HUDEP-2 (cell line): ENCODE measurements around the gene TMTC2.

Experiments used
- DNase-seq, 76 experiments: peaks; one replicate each; lab custom pipeline; 2025; ENCODE audit not compliant: unreplicated experiment in 76 of 76; lab: John Stamatoyannopoulos, UW

Gene TMTC2

DNA sequence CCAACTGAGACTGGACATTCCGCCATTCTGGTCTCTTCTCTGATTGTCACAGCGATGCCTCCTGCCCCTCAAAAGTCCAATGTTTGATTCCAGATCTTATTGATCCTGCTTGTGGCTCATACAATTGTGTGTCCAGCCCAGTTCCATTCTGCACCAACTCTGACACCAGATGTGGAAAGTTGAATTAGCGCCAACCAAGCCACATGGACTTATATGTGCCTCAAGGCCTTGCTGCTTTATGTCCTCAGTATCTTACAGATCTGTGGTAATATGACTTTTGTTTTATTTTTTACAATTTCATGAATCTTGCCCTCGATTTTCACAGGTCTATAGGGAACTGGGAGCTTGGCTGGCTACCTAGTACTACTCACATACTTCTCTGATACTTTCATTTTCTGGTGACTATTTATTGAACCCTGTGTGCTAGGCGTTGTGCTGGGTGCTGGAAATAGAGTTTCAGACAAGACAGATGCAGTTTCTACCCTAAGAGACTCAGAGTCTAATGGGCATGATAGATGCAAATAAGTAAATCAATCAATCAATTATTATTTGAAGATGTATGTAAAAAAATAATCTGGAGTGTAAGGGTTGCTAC is 472.0 kb downstream of the TMTC2 start:
- no peak for DNase-seq

DNA sequence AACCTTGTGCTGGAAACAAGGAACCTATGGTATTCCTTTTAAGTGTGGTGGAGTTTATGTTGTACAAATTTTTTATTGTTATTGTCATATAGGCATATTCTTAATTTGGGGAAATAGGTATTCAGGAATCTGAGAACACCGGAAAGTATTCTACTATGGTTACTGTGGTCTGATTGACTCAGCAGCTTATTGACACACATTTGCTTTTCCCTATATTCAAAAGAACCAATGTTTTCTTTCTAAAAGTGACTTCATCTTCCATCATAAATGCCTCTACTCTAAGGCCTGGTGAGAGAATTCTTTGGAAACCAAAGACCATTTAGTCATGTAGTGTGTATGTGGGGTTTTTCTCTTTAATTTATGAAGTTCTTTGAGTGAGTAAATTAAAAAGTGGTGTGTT is 474.8 kb downstream of the TMTC2 start:
- no peak for DNase-seq

GRCh38 chr12:83168751-83169150 is 482.0 kb downstream of the TMTC2 start:
- DNase-seq, result no peak

DNA sequence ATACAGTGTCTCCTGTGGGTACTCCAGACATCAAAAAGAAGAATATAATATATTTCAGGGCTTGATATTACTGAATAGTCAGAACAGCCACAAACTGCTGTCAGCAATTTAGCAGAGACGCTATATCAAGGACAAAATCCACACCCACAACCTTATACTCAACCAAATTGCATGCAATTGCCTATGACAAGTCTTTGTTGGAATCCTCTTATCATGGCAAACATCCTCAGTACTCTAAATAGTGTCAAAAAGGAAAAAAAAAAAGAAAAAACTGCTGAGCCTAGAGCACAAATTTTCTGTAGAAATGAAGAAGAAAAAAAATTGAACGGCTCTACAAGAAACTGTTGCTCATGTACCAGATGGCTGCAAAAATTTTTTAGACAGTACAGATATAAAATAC is 485.7 kb downstream of the TMTC2 start:
- peak in 5 of 76 experiments; percentile 3 to 46 (median 12) for DNase-seq

DNA sequence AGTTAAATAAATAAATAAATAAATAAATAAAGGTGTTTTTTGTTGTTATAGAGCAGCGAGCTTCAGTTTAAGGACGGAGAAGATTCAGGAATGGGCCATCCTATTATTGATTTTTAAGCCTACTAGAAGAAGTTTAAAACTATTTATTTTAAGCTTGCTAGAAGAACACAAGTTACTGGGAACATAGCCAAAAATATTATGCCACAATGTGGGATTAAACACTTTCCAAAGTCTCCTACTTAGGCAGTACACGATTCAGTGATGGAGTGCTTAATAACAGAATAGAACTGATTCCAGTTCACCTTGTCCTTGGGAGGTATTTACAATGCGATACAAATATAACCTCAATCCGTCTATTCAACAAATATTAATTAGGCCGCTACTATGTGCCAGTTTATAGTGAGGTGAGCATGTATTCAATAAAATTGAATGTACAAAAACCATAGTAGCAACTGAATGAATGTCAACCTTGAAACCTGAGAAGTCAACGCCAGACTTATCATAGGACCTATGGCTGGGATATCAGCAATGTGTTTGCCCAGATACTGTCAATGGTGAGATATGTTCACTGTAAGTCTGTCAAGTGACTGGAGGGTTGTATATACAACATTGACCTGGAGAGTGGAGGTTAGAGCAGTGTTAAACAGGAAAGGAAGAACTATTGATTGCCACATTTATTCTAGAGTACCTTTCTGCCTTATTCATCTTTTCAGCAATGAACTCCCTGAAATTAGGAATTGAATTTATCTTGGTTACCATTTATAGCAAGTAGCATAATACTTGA is 486.4 kb downstream of the TMTC2 start:
- peak in 26 of 76 experiments; percentile 3 to 82 (median 41) for DNase-seq

DNA sequence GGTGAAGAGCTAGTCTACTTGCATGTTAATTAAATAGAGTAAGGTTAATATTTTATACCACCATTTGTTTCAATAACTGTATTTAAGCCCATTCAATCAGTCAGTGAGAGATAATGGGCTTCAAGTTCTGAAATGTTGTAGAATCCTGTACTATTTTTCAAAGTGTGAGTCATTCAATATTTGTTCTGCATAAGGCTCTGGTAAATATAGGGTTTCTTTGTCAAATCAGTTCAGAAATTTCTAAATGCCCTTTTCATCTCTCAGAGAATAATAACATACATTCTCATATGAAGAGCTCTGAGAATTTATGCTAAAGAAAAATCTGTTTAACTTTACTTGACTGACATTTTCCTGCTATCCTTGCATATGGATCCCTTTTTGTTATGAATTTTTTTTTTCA is 493.3 kb downstream of the TMTC2 start:
- DNase-seq, result no peak

GRCh38 chr12:83181074-83181473 is 494.4 kb downstream of the TMTC2 start:
- DNase-seq, result no peak

- DNase-seq, result no peak
Measured at GRCh38 chr12:83183132-83183531, 496.4 kb downstream of the TMTC2 start.
